ENCODE data around the gene NIF3L1. TPM values are rescaled to one million over a fixed set of nuclear protein-coding genes. Genes with fewer than 3 reads are reported as not detected.

NIF3L1 gene
- total and polyA plus RNA-seq, 9 of the 15 experiments (the other 6 are each of a cell fraction or from before 2014, with no cell fraction given), result 26.7 to 89.5 (median 45.6) TPM

GRCh38 chr2:200856806-200857205 lies 32.4 kb upstream of the NIF3L1 start:
- CTCF ChIA-PET (ENCODE audit: low intra/inter-chr PET ratio), result no interaction called here

More at GRCh38 chr2:200856806-200857205, 32.4 kb upstream of the NIF3L1 start:
- H3K79me2 ChIP-seq (ENCODE audit: control insufficient read depth, insufficient read depth, low read length), result peaks cover 52% of the 10 kb centered on the region
- no peak overlapping the region for H3K9ac ChIP-seq (ENCODE audit: insufficient read depth in 1 of 2, low read depth in 2 of 2, low read length in 2 of 2)
- no peaks in the 10 kb centered on the region for H3K27me3 ChIP-seq (ENCODE audit: control insufficient read depth in 2 of 2, insufficient read depth in 2 of 2, low read length in 2 of 2)
- H3K27ac ChIP-seq (ENCODE audit: extremely low read depth, low read depth, low read length), result no peak overlapping the region
- POLR2A ChIA-PET, result interaction anchor here (1.7 to 3.2 kb wide), 2 partner anchors 8 to 12 kb away, joined by 7 to 12 read pairs; no protein-coding TSS in a partner anchor
- DNase-seq (ENCODE audit: extremely low read depth in 1 of 4, low spot score in 3 of 4), result no peak
- in situ Hi-C loops (cut with MboI) (no loop called here), intact Hi-C loops (cut with micrococcal nuclease) (no loop called here)
- ATAC-seq, result no peak
- WGBS (ENCODE audit: insufficient coverage, low coverage, missing lambda C conversion rate), result 97% methylated on average over 5 of the region's 8 CpGs
- H3K4me1 ChIP-seq (replicated peaks in 1 of 2; ENCODE audit: control insufficient read depth in 2 of 2, insufficient read depth in 2 of 2, low read length in 2 of 2), result peaks cover 0 to 2% of the 10 kb centered on the region in 2 experiments; a peak in 2 of 5 replicates
- BruUV-seq (replicated peaks), result no TSS peak
- H3K4me3 ChIP-seq, result no peak overlapping the region
- no peaks in the 10 kb centered on the region for H3K9me1 ChIP-seq (ENCODE audit: control insufficient read depth, insufficient read depth, low read length)
- H3K4me2 ChIP-seq (ENCODE audit: insufficient read depth, low read length), result no peak overlapping the region
- H3K9me3 ChIP-seq (replicated peaks; ENCODE audit: control insufficient read depth, insufficient read depth, low read depth, low read length), result no peaks in the 10 kb centered on the region
- FAIRE-seq, result no peak
- peaks cover 8% of the 10 kb centered on the region; the same call in 1 of the 2 replicates for H4K20me1 ChIP-seq (replicated peaks; ENCODE audit: control insufficient read depth, insufficient read depth, low read length)
- no peak for TF ChIP-seq POLR2G (IDR thresholded peaks at IDR 0.05; ENCODE audit: low read depth, low read length)
- no peak for TF ChIP-seq ZNF699 (CRISPR knock-in tag; IDR thresholded peaks at IDR 0.05; ENCODE audit: insufficient replicate concordance)
- TF ChIP-seq YBX1 (IDR thresholded peaks at IDR 0.05), result no peak
- no peak for TF ChIP-seq ZNF384 (IDR thresholded peaks at IDR 0.05; ENCODE audit: low read depth, low read length)
- TF ChIP-seq ELK3 (CRISPR knock-in tag; IDR thresholded peaks at IDR 0.05), result no peak
- TF ChIP-seq KDM5B (IDR thresholded peaks at IDR 0.05; ENCODE audit: insufficient replicate concordance, low read depth, low read length), result no peak
- TF ChIP-seq CREB3L1 (IDR thresholded peaks at IDR 0.05; ENCODE audit: borderline replicate concordance, low read depth), result no peak
- TF ChIP-seq, protein P1, sequence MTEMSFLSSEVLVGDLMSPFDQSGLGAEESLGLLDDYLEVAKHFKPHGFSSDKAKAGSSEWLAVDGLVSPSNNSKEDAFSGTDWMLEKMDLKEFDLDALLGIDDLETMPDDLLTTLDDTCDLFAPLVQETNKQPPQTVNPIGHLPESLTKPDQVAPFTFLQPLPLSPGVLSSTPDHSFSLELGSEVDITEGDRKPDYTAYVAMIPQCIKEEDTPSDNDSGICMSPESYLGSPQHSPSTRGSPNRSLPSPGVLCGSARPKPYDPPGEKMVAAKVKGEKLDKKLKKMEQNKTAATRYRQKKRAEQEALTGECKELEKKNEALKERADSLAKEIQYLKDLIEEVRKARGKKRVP (CRISPR knock-in tag; IDR thresholded peaks at IDR 0.05), result no peak
- no peak for TF ChIP-seq MTA3 (IDR thresholded peaks at IDR 0.05; ENCODE audit: borderline replicate concordance)
- TF ChIP-seq, protein P2, sequence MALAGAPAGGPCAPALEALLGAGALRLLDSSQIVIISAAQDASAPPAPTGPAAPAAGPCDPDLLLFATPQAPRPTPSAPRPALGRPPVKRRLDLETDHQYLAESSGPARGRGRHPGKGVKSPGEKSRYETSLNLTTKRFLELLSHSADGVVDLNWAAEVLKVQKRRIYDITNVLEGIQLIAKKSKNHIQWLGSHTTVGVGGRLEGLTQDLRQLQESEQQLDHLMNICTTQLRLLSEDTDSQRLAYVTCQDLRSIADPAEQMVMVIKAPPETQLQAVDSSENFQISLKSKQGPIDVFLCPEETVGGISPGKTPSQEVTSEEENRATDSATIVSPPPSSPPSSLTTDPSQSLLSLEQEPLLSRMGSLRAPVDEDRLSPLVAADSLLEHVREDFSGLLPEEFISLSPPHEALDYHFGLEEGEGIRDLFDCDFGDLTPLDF (CRISPR knock-in tag; IDR thresholded peaks at IDR 0.05), result no peak
- TF ChIP-seq NFE2L1 (tag; IDR thresholded peaks at IDR 0.05; ENCODE audit: borderline replicate concordance, low read depth), result no peak
- no peak for TF ChIP-seq MCM7 (IDR thresholded peaks at IDR 0.05)
- TF ChIP-seq, protein P3, sequence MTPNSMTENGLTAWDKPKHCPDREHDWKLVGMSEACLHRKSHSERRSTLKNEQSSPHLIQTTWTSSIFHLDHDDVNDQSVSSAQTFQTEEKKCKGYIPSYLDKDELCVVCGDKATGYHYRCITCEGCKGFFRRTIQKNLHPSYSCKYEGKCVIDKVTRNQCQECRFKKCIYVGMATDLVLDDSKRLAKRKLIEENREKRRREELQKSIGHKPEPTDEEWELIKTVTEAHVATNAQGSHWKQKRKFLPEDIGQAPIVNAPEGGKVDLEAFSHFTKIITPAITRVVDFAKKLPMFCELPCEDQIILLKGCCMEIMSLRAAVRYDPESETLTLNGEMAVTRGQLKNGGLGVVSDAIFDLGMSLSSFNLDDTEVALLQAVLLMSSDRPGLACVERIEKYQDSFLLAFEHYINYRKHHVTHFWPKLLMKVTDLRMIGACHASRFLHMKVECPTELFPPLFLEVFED (CRISPR knock-in tag; conservative IDR thresholded peaks at IDR 0.05), result no peak
- TF ChIP-seq ZNF395 (CRISPR knock-in tag; IDR thresholded peaks at IDR 0.05), result no peak
- peaks cover 98% of the 10 kb centered on the region for H3K36me3 ChIP-seq (ENCODE audit: control insufficient read depth, insufficient read depth, low read length)
- H2AFZ ChIP-seq (ENCODE audit: low read depth, low read length), result no peak overlapping the region

Data from K562 (cell line).